Karpas-422 (cell line): ENCODE measurements around the gene PPP1R1C. TPM values are rescaled to one million over a fixed set of nuclear protein-coding genes. Genes with fewer than 3 reads are reported as not detected.

Experiments
- DNase-seq: peaks from one replicate; pipeline ENCODE4 v3.0.0-alpha.2; 2015
- H2AFZ ChIP-seq: fragments of 200-600 bp; sonication (generic); 2 replicates; pipeline ENCODE4 v1.6.1; 2014; ENCODE audit warnings: antibody characterized with exemption, low read length, mixed read lengths
- H3K27ac ChIP-seq: fragments of 200-600 bp; sonication (generic); 2 replicates; pipeline ENCODE4 v1.5.1; 2014; ENCODE audit warnings: mild to moderate bottlenecking, low read length, moderate library complexity
- H3K27me3 ChIP-seq: fragments of 200-600 bp; sonication (generic); 2 replicates; pipeline ENCODE4 v1.6.1; 2014; ENCODE audit warnings: low read length, mixed read lengths
- H3K36me3 ChIP-seq: fragments of 200-600 bp; sonication (generic); 2 replicates; pipeline ENCODE4 v1.6.1; 2014; ENCODE audit warnings: low read length, mixed read lengths; ENCODE audit not compliant: insufficient read depth
- H3K4me1 ChIP-seq: fragments of 200-600 bp; sonication (generic); 2 replicates; pipeline ENCODE4 v1.6.1; 2014; ENCODE audit warnings: mild to moderate bottlenecking, low read length, mixed read lengths
- H3K4me2 ChIP-seq: fragments of 200-600 bp; sonication (generic); 2 replicates; pipeline ENCODE4 v1.6.1; 2014; ENCODE audit warnings: low read length, low read depth, mild to moderate bottlenecking; ENCODE audit not compliant: poor library complexity, severe bottlenecking
- H3K4me3 ChIP-seq: fragments of 200-600 bp; sonication (generic); 2 replicates; pipeline ENCODE4 v1.5.1; 2014; ENCODE audit warnings: mild to moderate bottlenecking, antibody characterized with exemption, low read length, mixed read lengths
- H3K79me2 ChIP-seq: fragments of 200-600 bp; sonication (generic); 2 replicates; pipeline ENCODE4 v1.6.1; 2014; ENCODE audit warnings: mild to moderate bottlenecking, low read length, mixed read lengths
- H3K9ac ChIP-seq: fragments of 200-600 bp; sonication (generic); 2 replicates; pipeline ENCODE4 v1.6.0; 2014; ENCODE audit warnings: low read length
- H3K9me2 ChIP-seq: fragments of 200-600 bp; sonication (generic), shearing (Covaris generic); replicated peaks from 2 replicates; pipeline ENCODE4 v1.6.0; 2014; ENCODE audit warnings: mild to moderate bottlenecking, low read length, moderate library complexity; ENCODE audit not compliant: insufficient read depth
- H3K9me3 ChIP-seq: fragments of 300-700, 200-600 bp; sonication (generic); 2 replicates; pipeline ENCODE4 v1.6.1; 2014; ENCODE audit warnings: low read length, mixed read lengths
- H4K20me1 ChIP-seq: fragments of 200-600 bp; sonication (generic); 2 replicates; pipeline ENCODE4 v1.6.1; 2014; ENCODE audit warnings: mild to moderate bottlenecking, antibody characterized with exemption, low read length, low read depth; ENCODE audit not compliant: insufficient read depth
- total RNA-seq: library from RNA; depleted of rRNA; stranded (reverse); fragments of >200 nt; shearing (Covaris generic); gene quantifications from 2 replicates; pipeline ENCODE4 v1.2.3, GENCODE V29; 2014; ENCODE audit warnings: low replicate concordance; rRNA removed

Gene PPP1R1C
- not detected in 2 replicates for total RNA-seq

DNA sequence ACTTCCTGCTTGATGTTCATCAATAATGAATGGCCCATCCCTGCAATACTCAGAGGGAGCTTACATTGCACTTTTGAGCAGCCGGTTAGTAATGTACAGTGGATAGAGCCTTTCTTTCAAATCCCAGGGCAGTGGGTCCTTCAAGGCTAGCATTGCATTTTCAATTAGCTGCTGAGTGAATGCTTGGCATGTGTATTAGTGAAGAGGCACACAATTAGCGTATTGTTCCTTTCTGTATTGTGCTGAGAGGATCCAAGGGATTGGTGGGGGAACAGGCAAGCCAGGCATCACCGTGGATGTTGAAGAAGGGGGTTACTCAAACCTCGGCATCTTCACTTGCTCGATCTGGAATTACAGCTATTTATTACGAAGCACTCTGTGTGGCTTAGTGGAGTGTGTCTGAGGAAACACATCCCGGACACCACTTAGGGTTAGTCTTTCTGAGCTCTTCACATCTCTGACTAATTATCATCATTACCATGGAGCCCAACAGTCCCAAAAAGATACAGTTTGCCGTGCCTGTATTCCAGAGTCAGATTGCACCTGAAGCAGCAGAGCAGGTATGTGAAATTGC lies at the start of gene PPP1R1C:
Gene PPP1R1C (plus strand): TSS at position 222 of the 574 bp plus-strand sequence. CDS start 258 bp downstream, at position 480.
- no peak within 1 kb of the TSS for H2AFZ ChIP-seq
- DNase-seq, result no peak
- H3K4me2 ChIP-seq, result no peak within 1 kb of the TSS

GRCh38 chr2:181937473-181937872 lies 48.2 kb upstream of the PPP1R1C start:
- no peak overlapping the region for H3K4me3 ChIP-seq
- H3K4me1 ChIP-seq, result no peaks in the 10 kb centered on the region
- no peaks in the 10 kb centered on the region for H4K20me1 ChIP-seq
- H3K9me3 ChIP-seq, result no peaks in the 10 kb centered on the region
- H3K9ac ChIP-seq, result no peak overlapping the region
- no peaks in the 10 kb centered on the region for H3K36me3 ChIP-seq
- no peak for DNase-seq
- H2AFZ ChIP-seq, result no peak overlapping the region
- no peak overlapping the region for H3K27ac ChIP-seq
- H3K9me2 ChIP-seq, result no peaks in the 10 kb centered on the region
- no peaks in the 10 kb centered on the region for H3K79me2 ChIP-seq
- H3K27me3 ChIP-seq, result no peaks in the 10 kb centered on the region
- no peak overlapping the region for H3K4me2 ChIP-seq

More for the DNA sequence above, at the start of gene PPP1R1C:
- Histone ChIP-seq H3K79me2 (no peaks in the 10 kb centered on the region), H4K20me1 (no peaks in the 10 kb centered on the region), H3K36me3 (no peaks in the 10 kb centered on the region), H3K27me3 (no peaks in the 10 kb centered on the region), H3K9me2 (no peaks in the 10 kb centered on the region), H3K4me1 (no peaks in the 10 kb centered on the region), H3K27ac (no peak within 1 kb of the TSS), H3K4me3 (no peak within 1 kb of the TSS), H3K9ac (no peak within 1 kb of the TSS), H3K9me3 (no peaks in the 10 kb centered on the region)

DNA sequence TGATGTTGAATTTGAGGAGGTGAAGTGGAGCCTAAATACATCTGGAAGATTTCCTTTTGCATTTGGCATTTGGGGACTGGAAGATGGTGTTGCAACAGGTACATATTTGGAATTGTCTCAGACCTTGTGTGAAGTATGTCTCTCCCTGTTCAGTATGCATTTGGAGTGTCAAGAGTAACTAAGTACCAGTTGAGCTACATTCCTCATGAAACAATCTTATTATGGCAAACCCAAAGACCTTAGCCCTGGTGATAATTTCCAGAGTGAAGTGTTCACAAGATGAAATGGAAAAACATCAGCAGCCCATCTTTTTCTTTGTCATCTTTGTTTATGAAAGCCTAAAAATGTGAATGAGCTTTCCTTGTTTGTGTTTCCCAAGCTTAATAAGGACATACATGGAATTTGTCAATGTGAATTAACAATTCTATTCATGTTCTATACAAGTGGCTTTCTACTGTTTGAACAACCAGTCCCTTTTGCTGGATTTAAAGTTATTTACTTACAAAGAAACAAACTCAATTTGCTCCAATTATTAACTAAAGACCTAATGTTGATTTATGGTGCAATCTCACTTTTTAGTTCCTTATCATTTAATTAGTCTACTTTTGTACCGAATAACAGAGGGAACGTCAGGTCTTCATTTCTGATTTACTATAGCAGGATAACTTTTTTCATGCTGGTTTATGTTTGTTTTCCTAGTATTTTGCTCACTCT lies 42.1 kb upstream of the PPP1R1C start:
- Histone ChIP-seq H2AFZ (no peak overlapping the region), H3K27ac (no peak overlapping the region), H3K79me2 (no peaks in the 10 kb centered on the region), H3K36me3 (no peaks in the 10 kb centered on the region), H3K9ac (no peak overlapping the region), H4K20me1 (no peaks in the 10 kb centered on the region), H3K27me3 (no peaks in the 10 kb centered on the region), H3K4me2 (no peak overlapping the region), H3K4me1 (no peaks in the 10 kb centered on the region), H3K4me3 (no peak overlapping the region), H3K9me2 (no peaks in the 10 kb centered on the region), H3K9me3 (no peaks in the 10 kb centered on the region)
- DNase-seq, result no peak

GRCh38 chr2:181944164-181944913 lies 41.3 kb upstream of the PPP1R1C start:
- no peak for DNase-seq
- Histone ChIP-seq H3K4me3 (no peak overlapping the region), H3K27ac (no peak overlapping the region), H3K9me2 (no peaks in the 10 kb centered on the region), H3K9me3 (no peaks in the 10 kb centered on the region), H4K20me1 (no peaks in the 10 kb centered on the region), H3K36me3 (no peaks in the 10 kb centered on the region), H3K79me2 (no peaks in the 10 kb centered on the region), H3K27me3 (no peaks in the 10 kb centered on the region), H3K4me2 (no peak overlapping the region), H3K9ac (no peak overlapping the region), H3K4me1 (no peaks in the 10 kb centered on the region), H2AFZ (no peak overlapping the region)

DNA sequence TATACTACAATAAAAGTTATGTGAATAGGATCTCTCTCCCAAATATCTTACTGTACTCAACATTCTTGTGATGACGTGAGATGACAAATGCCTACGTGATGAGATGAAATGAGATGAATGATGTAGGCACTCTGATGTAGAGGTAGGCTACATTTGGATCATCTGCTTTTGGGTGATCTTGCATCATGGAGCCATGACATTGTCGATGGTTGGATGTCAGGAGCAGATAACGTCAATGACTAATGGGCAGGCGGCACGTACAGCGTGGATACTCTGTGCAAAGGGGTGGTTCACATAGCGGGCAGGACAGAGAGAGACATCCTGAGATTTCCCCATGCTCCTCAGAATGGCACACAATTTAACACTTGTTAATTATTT lies 40.8 kb upstream of the PPP1R1C start:
- no peaks in the 10 kb centered on the region for H3K79me2 ChIP-seq
- H3K9me3 ChIP-seq, result no peaks in the 10 kb centered on the region
- H3K9me2 ChIP-seq, result no peaks in the 10 kb centered on the region
- no peaks in the 10 kb centered on the region for H3K27me3 ChIP-seq
- H3K4me3 ChIP-seq, result no peak overlapping the region
- H3K27ac ChIP-seq, result no peak overlapping the region
- H3K4me2 ChIP-seq, result no peak overlapping the region
- DNase-seq, result no peak
- no peaks in the 10 kb centered on the region for H4K20me1 ChIP-seq
- no peaks in the 10 kb centered on the region for H3K36me3 ChIP-seq
- H3K9ac ChIP-seq, result no peak overlapping the region
- no peak overlapping the region for H2AFZ ChIP-seq
- no peaks in the 10 kb centered on the region for H3K4me1 ChIP-seq

GRCh38 chr2:181946444-181947127 lies 39.1 kb upstream of the PPP1R1C start:
- Histone ChIP-seq H3K4me2 (no peak overlapping the region), H3K4me3 (no peak overlapping the region), H3K9me3 (no peaks in the 10 kb centered on the region), H3K9ac (no peak overlapping the region), H3K27ac (no peak overlapping the region), H3K36me3 (no peaks in the 10 kb centered on the region), H4K20me1 (no peaks in the 10 kb centered on the region), H3K9me2 (no peaks in the 10 kb centered on the region), H3K27me3 (no peaks in the 10 kb centered on the region), H3K4me1 (no peaks in the 10 kb centered on the region), H2AFZ (no peak overlapping the region), H3K79me2 (no peaks in the 10 kb centered on the region)
- no peak for DNase-seq

DNA sequence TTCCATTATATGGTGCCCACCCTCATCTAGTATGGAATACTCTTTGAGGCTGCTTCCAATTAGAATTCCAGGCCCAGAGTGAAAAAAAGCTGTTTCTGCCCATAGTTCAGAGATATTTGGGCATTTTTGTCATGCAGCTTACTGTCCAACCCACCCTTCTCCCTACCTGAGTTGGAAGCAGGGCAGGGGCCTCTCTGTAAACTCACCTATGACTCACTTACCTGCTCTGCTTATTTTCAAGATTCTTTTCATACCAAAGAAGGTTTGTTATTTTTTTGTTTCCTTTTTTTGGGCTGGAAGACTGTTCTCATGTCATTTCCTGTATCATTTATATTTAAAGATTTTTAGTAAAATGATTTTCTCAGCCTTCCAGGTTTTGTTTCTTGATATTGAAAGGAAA lies 38.4 kb upstream of the PPP1R1C start:
- Histone ChIP-seq H3K4me3 (no peak overlapping the region), H3K4me2 (no peak overlapping the region), H3K27me3 (no peaks in the 10 kb centered on the region), H3K9me3 (no peaks in the 10 kb centered on the region), H2AFZ (no peak overlapping the region), H4K20me1 (no peaks in the 10 kb centered on the region), H3K4me1 (no peaks in the 10 kb centered on the region), H3K9ac (no peak overlapping the region), H3K27ac (no peak overlapping the region), H3K79me2 (no peaks in the 10 kb centered on the region), H3K9me2 (no peaks in the 10 kb centered on the region), H3K36me3 (no peaks in the 10 kb centered on the region)
- DNase-seq, result no peak

DNA sequence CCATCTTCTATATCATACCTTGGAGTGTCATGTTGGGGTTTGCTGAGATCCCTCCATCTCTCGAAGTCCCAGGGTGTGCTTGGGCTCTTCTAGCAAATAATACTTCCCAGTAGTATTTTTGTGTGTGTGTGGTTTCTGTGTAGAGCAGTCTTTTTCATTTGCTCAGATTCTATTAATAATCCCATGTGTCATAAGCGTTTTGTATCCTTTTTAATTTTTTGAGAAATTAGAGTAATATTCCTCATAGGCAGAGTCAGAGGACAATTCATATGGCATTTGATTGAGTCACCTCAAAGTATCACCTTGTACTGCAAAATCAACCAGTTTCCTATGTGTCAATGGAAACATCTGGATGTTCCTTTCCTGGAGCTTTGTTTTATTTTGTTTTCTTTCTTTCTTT lies 37.4 kb upstream of the PPP1R1C start:
- Histone ChIP-seq H3K9ac (no peak overlapping the region), H3K9me2 (no peaks in the 10 kb centered on the region), H3K9me3 (no peaks in the 10 kb centered on the region), H3K4me1 (no peaks in the 10 kb centered on the region), H3K36me3 (no peaks in the 10 kb centered on the region), H4K20me1 (no peaks in the 10 kb centered on the region), H3K27ac (no peak overlapping the region), H2AFZ (no peak overlapping the region), H3K4me2 (no peak overlapping the region), H3K4me3 (no peak overlapping the region), H3K79me2 (no peaks in the 10 kb centered on the region), H3K27me3 (no peaks in the 10 kb centered on the region)
- no peak for DNase-seq
